CD4-positive, alpha-beta T cell treated with Interleukin-21 for 1 hour (primary cell): ENCODE results near the gene PLEKHB1.
"Not testable (repeated sequence)": the region's sequence is repeated elsewhere in the genome, so short reads cannot be mapped to it uniquely, and the experiment has no call there.

Experiments
- DNase-seq: peaks from one replicate; pipeline ENCODE4 v3.0.0-alpha.2; 2020

PLEKHB1 gene

DNA sequence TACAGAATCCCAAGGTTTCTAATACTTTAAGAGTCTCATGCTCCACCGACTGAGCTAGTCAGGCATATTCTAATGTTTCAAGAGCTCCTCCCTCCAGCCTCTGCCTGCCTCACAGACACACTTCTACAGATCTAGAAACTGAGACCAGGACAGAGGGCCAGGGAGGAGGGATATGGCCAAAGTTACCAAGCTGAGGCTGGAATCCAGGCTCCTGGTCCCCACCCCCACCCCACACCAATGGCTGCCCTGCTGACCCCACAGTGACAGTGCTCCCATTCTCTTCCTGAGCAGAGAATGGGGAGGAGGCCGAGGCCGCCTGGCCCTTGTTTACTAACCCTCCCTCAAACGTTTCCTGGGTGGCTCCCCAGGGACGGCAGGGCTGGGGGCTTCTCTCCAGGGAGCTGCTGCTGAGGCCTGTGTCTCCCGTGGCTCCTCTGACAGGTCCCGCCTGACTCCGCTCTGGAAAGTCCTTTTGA, 2.2 kb downstream of the PLEKHB1 start:
- DNase-seq: no peak

DNA sequence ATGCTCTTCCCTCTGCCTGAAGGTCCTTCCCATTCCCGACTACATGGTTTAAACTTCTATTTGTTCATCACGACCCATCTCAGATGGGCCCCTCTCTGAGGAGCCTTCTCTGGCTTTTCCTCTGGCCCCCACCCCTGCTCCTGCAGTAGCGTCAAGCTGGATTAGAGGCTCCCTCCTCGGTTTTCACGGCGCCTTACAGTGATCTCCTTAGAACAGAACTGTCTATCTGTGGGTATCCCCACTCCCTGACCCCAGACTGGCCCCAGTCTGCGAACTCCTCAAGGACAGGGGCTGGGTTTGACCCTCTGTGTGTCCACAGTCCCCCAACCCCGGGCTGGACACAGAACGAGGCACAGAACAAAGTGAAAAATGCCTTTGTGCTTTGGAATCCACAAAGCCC, 2.8 kb downstream of the PLEKHB1 start:
- no peak for DNase-seq

DNA sequence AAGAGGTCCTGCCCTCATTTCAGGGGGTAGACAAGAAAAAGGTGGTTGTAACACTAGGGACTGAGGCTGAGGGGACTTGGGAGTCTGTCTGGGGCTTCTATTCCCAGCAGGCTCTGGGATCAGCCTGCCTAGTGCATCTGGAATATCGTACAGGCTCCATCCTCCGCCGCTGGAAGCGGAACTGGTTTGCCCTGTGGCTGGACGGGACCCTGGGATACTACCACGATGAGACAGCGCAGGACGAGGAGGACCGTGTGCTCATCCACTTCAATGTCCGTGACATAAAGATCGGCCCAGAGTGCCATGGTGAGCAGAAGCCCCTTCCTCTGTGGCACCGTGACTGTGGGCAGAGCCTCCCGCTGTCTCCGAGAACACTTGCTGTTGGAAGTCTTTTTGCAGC, 4.0 kb downstream of the PLEKHB1 start:
- no peak for DNase-seq

DNA sequence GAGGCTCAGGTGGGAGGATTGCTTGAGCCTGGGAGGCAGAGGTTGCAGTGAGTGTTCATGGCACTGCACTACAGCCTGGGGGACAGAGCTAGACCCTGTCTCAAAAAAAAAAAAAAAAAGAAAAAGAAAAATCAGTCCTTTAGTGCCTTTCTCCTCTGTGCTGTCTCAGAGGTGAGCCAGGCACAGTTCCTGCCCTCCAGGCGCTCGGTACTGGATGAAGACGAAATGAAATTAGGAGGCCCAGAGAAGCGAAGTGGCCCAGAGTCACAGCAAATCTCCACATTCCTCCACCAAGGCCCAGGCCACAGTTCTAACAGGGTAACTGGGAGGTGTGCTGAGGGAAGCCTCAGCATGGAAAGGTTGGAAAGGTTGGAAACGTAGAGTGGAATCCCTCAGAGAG, 4.9 kb downstream of the PLEKHB1 start:
- DNase-seq: no peak

DNA sequence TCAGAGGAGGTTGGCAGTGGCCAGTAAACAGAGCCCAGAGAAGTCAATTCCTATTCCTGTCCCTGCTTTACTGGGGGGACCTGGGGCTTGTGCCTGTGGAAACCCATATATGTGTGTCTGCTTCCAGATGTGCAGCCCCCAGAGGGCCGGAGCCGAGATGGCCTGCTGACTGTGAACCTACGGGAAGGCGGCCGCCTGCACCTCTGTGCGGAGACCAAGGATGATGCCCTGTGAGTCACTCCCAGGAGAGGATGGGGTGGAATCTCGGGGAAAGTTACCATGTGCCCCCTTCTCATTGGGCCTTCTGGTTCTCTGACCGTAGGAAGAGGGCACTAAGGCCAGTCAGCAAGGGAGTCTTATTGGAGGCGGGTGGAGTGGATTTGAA, 5.3 kb downstream of the PLEKHB1 start:
- no peak for DNase-seq

DNA sequence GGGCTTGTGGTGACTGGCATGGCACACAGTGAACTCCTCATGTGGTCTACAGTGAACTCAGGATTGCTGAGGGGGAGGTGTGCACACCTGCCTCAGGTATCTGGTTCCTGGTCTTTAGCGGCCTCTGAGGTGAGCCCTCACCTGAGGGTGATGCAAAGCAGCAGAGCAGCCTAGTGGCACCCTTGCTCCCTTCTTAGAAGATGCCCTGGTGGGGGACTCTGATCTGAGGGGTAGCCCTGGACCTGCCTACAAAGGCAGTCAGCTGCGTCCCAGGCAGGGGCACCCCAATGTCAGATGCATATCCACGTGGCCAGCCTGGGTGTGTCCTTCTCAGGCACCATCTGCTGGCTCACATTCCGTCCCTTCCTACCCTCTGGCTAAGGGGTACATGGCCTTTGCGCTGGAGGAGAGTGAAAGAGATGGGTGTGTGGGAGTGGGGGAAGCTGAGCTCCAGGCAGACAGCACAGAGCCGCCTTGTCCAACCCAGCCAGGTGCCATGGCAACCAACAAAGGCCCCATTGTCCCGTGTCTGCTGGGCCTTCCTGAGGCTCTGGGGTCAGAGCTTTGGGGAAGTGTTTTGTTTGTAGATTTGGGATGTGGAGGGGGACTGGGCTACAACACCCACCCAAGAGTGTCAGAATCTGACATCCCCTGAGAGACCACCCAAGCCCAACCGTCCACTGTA, 5.8 kb downstream of the PLEKHB1 start:
- no peak for DNase-seq

DNA sequence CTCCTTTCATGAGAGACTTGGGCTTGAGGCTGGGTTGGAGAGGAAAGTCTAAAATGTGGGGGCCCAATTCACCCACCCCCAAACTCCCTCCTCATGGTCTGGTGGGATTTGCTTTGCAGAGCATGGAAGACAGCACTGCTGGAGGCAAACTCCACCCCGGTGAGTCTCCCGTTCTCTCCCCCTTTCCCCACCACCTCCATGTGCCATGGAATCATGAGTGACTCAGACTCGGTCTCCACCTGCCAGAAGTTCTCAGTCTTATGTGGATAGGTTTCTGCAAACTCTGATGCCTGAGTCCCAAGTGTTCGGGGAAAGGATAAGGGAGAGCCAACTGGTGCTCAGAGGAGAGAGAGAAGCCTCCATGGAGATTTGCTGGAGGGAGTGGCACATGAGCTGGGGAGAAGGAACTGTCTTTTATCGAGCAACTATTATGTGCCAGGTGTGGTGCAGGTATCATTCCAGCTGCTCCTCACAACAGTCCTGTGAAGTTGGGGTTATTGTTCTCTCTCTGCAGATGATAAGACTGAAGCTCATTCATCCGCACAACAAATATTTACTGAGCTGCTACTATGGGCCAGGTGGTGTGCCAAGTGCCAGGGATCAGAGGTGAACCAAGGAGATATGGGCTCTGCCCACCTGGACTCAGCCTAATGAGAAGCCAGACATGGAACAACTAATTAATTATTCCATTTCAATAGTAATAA, 6.6 kb downstream of the PLEKHB1 start:
- DNase-seq: no peak

DNA sequence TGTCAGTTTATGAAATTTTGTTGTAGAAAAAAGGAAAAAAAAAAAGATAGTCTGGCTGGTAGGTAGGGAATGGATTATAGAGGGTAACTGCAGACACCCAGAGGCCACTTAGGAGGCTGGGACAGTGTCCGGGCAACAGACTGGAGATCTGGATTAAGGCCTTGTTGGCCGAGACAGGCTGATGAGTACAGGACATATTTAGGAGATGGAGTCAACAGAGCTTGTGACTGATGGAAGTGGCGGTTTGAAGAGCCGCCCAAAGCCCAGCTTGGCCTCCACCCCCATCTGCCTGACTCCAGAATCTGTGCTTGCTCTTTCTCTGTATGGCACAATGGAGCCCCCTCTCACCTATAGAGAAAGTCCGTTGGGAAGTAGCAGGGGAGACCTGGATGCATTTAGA, 7.6 kb downstream of the PLEKHB1 start:
- no peak for DNase-seq

DNA sequence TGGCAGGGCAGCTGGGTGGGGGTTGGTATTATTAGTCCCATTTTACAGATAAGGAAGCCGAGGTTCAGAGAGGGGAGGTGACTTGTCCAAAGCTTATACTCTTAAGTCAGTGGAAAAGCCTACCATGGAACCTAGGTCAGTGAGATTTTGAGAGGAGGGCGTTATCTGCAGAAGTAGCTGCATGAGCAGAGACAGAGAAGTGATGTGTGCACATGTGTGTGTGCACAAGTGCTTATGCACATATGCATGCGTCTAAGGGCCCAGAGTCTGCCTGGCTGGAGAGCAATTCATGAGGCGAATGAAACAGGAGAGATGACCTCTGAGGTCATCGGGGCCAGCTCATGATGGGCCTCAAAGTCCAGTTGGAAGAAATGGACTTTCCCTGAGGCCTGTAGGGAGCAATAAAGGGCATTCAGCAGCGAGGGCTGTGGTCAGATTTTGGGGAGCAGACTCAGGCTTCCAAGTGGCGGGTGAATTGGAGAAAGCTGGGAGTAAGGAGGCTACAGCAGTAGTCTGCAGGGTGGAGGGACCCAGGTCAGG, 8.2 kb downstream of the PLEKHB1 start:
- no peak for DNase-seq

DNA sequence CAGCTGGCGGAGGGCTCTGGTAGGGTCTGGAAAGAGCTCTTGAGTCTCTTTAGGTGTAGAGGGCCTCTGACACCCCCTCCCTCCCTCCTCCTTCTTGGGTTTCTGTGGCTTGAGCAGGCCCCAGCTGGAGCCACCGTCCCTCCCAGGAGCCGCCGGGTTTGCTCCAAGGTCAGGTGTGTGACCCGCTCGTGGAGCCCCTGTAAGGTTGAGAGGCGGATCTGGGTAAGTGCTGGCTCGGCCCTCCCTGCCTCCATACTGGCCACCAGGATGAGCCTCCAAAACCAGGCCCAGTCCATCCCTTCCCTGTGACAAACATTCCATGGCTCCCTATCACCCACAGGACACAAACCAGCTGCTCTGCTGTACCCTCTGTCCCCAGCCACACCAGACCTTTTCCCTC, 9.3 kb downstream of the PLEKHB1 start:
- DNase-seq: no peak

DNA sequence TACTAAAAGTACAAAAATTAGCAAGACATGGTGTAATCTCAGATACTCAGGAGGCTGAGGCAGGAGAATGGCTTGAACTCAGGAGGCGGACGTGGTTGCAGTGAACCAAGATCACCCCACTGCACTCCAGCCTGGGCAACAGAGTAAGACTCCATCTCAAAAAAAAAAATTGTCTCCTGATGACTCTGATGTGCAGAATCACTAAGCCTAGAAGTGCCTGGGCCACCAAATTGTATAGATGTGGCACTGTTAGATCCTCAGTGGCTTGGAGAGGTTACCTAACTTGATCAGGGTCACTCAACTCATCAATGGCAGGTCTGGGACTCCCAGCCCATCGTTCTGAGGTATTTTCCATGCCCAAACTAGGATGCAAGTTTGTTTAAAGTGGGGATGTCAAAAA, 10.6 kb downstream of the PLEKHB1 start:
- no peak for DNase-seq

DNA sequence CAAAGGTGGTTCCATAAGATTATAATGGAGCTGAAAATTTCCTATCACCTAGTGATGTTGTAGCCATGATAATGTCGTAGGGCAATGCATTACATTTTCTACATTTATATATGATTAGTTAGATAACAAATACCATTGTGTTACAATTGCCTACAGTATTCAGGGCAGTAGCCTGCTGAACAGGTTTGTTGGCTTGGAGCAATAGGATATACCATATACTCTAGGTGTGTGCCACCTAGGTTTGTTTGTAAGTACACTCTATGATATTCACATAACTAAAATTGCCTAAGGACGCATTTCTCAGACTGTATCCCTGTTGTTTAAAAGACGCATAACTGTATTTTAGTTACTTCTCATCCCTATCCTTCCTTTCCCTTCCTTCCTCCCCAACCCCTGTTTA, 13.6 kb downstream of the PLEKHB1 start:
- DNase-seq: no peak

DNA sequence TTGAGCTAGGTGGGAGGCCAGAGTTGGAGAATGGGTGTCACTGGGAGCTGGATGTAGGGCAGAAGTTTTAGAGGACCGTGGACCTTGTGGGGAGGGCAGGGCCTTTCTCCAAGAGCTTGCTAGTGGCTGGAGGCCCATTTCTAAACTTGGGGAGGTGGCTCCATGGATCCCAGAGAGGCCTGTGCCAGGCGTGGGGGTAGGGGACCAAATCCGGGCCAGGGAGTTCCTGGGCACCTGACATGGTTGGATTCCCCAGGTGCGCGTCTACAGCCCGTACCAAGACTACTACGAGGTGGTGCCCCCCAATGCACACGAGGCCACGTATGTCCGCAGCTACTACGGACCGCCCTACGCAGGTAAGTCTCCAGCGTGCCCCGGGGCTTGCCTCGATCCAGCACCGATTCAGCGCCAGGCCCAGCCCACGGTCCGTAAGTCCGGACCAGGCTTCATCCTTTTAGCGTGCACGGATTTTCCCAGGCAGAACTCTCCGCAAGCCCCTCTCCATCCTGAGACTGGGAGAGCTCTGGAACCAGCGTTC, 14.2 kb downstream of the PLEKHB1 start:
- no peak for DNase-seq

DNA sequence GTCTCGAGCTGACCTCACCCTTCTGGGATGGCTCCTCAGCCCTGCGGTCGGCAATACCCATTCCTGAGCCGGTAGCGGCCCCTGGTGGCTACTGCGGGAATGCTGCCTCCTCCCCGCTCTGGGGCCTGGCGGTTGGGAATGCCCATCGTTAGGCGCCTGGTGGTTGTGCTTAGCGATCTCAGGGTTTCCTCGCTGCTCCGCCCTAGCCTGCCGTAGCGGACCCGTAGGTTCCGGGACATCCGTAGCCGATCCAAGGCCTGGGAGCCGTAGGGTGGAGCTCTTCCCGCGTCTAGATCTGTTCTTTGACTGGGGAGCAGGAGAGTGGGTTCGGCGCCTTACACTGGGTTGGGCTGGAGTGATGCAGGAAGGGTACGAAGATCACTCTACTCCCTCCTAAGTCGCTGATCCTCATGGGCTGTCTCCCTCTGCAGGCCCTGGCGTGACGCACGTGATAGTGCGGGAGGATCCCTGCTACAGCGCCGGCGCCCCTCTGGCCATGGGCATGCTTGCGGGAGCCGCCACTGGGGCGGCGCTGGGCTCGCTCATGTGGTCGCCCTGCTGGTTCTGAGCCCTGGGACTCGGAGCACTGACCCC, 14.8 kb downstream of the PLEKHB1 start:
- peak; percentile 84 for DNase-seq

DNA sequence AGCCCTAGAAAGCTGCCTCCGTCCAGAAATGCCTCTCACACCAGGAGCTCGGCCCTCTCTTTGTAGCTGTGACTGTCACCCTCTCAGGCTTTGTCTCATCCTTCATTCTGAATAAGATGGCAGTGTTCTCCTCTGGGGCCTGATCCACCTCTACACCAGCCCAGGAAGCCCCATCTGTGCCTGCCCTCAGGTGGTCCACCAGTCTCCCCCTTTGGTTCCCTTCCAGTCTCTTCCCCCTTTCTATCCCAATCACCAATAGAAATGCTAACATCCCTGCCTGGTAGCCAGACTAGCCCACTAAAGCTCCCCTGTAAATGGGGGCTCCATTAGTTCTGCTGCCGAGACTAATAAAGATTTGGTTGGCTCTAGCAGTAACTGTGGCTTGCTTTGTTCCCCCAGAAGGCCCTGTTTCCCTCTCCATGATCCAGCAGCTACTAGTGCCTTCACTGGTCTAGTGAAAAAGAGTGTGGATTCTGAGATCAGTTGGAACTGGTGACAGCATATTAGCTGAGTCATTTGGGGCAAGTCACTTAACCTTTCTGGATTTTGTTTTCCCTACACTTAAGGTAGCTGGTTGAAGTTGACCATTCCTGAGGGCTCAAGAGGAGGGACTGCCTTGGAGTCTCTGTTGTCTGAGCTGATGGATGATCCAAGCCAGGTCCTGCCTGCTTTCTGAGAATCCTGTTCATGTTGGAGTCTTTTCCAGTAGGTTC, 16.2 kb downstream of the PLEKHB1 start:
- no peak for DNase-seq

DNA sequence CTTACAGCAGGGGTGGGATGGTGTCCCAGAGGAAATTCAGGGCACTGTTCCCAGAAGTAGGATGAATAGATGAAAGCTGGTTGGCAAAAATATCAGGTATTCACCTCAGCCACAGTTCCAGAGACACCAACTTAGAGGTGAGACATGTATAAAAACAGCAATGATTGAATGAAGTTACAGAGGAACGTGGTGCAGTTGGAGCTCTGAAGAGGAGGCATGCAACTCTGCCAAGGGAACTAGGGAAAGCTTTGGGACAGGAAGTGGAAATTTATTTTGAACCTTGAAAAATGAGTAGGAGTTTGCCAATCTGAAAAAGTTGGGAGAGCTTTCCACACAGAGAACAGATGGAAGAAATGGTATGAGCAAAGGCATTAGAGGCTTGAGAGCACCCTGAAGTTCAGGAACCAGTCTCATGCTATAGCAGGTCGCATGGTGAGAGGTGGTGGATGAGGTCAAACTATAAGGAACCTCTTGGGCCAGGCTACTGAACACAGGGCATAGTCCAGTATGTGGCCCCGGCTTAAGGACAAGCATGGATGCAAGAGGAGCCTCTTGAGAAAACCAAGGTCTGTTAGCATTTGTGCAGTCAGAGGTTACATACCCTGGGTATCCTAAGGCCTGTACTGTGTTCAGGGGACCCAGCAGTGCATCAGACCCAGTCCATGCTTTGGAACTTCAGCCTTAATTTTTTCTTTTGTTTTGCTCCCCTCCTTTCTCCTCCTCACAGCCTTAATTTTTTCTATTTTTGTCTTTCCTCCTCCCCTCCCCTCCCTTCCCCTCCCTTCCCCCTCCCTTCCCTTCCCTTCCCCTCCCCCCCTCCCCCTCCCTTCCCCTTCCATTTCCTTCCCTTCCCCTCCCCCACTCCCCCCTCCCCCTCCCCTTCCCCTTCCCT, 17.5 kb downstream of the PLEKHB1 start:
- no peak for DNase-seq

DNA sequence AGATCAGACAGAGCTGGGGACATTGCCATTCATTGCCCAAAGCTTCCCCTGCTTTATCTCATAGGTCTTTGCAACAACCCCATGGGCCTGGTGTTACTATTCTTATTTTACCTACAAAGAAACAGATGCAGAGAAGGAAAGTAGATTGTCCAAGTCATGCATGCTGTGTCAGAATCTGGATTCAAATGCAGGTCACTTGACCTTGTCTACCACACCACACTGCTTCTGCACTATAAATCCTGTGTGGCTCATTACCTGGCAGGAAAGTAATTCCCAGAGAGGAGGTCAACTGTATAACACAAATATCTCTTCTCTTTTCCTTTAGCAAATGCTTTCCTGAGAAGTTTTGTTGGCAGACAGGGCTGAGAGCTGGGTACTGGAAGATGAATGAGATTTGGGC, 18.5 kb downstream of the PLEKHB1 start:
- no peak for DNase-seq

DNA sequence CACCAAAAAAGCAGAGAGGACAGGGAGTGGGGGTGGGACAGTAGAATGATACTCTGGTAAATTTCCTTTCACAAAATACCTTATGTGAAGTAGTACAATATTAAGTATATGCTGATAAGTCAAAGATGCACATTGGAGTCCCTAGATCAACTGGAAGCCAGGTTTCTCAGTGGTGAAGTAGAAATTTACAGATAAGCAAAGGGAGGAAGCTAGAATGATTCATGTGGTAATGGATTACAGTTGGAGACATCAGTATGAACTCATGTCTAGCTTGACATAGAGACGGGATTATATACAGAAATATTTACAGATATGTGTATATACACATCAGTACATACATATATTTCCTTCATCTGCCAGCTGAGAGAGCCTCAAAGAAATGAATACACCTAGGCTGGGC, 21.5 kb downstream of the PLEKHB1 start:
- DNase-seq: no peak

DNA sequence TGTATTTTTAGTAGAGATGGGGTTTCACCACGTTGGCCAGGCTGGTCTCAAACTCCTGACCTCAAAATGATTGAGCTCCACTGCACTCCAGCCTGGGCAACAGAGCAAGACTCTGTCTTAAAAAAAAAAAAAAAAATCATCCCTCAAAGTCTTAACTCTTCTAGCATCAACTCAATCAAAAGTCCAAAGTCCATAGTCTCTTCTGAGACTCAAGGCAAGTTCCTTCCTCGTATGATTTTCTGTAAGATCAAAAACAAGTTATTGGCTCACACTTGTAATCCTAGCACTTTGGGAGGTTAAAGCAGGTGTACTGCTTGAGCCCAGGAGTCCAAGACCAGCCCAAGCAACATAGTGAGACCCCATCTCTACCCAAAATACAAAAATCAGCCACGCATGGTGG, 24.4 kb downstream of the PLEKHB1 start:
- no peak for DNase-seq

DNA sequence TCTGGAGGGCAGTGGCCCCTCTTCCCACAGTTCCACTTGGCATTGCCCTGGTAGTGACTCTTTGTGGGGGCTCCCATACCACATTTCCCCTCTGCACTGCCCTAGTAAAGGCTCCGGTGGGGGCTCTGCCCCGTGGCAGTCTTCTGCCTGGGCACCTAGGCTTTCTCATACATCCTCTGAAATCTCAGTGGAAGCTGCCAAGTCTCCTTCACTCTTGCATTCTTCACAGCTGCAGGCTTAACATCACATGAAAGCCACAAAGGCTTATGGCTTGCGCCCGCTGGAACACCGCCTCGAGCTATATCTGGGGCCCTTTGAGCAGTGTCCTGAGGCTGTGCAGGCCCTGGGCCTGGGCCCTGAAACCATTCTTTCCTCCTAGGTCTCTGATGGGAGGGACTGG, 25.3 kb downstream of the PLEKHB1 start:
- no peak for DNase-seq

DNA sequence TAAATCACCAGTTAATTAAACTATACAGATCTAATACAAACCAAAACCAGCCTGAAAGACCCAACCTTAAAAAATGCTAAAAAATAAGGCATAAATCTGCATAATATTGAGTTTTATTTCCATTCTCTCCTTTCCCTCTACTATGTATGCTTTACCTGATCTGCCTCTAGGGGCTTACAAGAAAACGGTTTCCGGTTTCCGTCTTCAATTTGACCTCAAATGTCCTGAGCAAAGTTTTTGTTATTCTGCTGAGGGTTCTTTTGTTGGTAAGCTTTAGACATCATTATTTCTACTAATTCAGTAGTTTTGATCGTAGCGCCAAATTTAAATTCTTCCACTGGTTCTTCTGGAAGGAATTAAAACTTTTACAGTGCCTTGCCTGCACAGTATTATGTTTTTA, 30.2 kb downstream of the PLEKHB1 start:
- not testable (repeated sequence) for DNase-seq

DNA sequence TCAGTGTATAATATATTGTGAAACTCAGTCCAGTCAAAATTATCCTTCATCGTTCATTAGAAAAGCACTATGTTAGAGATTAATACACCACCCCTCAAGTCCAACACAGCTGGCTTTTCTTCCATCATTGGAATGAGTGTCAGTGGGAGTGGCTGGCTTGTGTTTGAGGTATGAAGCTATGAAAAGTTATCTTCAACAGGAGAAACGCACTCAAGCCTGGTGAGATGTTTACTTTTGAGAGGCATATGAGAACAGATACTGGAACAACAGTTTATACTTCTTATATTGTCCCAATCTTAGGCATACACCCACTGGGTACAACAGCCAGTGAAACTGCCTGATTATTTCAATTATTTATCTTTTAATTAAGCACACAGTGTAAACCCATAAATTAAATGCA, 34.3 kb downstream of the PLEKHB1 start:
- DNase-seq: no peak
